NCI-H510A treated with DMSO at 0.1 percent for 48 hours (cell line): ENCODE data around the gene ZCWPW1.
A peak's percentile ranks its signal among the peaks of the same experiment; 100 is the strongest.

Source experiments
- DNase-seq: peaks from one replicate; lab custom pipeline; 2025; lab: John Stamatoyannopoulos, UW

ZCWPW1 gene

DNA sequence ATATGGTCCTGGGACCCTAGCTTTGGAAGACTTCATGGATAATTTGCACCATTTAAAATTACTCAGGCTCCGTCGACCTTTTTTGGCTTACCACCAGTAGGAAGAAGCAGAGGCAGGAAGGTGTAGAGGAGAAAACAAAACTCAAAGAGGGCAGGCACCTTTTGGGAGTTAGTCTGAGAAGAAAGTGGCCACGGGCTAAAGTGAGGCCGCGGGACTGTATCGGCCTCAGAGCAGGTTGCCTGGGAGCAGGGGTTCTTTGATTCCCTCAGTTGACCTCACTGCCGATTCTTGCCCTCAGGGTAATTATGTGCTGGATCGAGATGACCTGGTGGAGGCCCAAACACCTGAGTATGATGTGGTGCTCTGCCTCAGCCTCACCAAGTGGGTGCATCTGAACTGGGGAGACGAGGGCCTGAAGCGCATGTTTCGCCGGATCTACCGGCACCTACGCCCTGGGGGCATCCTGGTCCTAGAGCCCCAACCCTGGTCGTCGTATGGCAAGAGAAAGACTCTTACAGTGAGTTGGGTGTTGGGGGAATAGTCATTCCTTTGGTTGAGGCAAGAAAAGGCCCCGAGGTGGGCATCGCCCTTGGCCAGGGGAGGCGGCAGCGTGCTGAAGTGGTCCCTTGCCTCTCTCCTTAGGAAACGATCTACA, 4.2 kb upstream of the ZCWPW1 start:
- no peak for DNase-seq

DNA sequence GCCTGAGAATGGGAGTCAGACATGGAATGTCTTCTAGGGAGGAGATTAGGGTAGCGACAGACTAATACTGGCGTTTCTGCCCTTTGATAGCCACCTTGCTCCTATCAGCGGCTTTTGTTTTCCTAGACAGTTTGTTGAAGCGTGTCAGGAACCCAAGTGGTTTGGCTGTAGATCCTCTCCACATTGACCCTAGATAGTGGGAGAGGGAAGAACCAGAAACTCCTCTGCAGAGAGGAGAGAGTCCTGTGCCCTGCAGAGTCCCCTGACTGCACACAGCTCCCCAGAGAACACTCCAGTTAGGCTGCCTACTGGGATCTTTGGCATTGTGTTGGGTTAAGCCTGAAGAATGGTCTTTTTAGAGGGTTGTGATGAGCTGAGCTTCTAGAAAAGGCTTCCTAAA, 3.5 kb upstream of the ZCWPW1 start:
- no peak for DNase-seq

DNA sequence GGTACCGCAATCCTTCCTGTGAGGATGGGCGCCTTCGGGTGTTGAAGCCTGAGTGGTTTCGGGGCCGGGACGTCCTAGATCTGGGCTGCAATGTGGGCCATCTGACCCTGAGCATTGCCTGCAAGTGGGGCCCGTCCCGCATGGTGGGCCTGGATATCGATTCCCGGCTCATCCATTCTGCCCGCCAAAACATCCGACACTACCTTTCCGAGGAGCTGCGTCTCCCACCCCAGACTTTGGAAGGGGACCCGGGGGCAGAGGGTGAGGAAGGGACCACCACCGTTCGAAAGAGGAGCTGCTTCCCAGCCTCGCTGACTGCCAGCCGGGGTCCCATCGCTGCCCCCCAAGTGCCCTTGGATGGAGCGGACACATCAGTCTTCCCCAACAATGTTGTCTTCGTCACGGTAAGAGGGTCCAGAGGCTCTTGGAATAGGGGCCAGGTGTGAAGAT, 2.8 kb upstream of the ZCWPW1 start:
- no peak for DNase-seq

DNA sequence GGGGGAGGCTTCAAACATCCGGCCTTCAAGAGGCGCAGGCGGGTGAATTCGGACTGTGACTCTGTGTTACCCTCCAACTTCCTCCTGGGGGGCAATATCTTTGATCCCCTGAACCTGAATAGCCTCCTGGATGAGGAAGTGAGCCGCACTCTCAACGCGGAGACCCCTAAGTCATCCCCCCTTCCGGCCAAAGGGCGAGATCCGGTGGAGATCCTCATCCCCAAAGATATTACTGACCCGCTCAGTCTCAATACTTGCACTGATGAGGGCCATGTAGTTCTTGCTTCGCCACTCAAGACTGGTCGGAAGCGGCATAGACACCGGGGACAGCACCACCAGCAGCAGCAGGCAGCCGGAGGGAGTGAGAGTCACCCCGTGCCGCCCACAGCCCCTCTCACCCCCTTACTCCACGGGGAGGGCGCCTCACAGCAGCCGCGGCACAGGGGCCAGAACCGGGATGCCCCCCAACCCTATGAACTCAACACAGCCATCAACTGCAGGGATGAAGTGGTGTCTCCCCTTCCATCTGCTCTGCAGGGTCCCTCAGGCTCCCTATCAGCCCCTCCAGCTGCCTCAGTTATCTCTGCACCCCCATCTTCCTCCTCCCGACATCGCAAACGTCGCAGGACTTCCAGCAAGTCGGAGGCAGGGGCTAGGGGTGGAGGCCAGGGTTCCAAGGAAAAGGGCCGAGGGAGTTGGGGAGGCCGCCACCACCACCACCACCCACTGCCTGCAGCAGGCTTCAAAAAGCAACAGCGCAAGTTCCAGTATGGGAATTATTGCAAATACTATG, 2.2 kb upstream of the ZCWPW1 start:
- DNase-seq = no peak

DNA sequence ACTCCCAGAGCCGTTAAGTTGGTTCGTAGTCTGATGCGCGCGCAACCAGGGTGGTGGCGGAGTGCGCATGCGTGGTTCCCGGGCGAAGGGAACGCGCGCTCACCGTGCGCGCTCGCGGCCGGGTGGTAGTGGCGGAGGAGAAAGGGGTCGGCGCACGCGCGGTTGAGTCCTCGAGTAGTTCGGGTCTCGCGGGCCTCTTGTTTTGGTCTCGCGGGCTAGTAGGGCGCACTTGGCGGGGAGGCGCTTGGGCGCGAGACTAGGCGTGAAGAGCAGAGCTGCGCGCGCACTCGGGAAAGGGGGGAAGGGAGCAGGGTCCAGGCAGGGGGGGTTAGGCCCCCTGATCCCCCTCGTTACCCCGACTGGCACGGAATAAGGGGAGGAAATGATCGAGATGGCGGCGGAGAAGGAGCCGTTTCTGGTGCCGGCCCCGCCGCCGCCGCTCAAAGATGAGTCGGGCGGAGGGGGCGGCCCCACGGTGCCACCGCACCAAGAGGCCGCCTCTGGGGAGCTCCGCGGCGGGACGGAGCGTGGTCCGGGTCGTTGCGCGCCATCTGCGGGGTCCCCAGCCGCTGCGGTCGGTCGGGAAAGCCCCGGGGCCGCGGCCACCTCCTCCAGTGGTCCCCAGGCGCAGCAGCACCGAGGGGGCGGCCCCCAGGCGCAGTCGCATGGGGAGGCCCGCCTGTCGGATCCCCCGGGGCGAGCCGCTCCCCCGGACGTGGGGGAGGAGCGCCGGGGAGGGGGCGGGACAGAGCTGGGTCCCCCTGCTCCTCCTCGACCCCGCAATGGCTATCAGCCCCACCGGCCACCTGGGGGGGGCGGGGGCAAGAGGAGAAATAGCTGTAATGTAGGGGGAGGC, 1.4 kb upstream of the ZCWPW1 start, which contains the start of gene MEPCE:
Gene MEPCE, plus strand, starts transcription at position 195 of the 856 bp plus-strand sequence. Its CDS starts 188 bp downstream, at position 383.
- peak; percentile 80 for DNase-seq

DNA sequence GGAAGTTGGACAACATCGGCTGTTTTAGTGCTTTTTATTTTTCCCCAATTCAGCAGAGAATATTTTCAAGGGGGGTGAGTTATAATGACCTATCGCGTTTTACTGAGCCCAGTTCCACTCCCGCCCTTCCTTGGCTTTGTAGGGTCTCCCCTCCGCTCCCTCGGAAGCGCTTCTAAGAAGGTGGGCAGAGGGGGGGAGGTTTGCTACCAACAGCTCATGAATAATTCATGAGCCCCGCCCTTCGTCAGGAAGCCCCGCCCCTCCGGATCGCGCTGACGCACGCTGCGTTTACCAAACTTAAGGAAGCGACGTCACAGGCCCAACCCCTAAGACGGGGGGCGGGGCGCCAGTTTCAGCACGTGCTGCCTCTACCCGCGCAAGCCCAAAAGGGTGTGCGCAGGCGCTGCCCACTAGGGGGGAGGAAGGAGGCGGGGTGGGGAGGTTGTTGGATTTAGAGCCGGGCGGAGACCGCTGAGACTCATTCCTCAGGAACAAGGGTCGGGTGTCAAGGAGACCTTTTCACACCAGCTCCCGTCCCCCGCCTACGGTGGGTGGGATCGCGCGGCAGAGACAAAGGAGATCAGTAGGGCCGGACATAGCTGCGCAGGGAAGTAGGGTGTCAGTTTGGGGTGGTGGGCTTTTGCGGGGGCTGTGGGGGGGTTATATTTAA, 599 bp upstream of the ZCWPW1 start:
- DNase-seq = peak; percentile 90

DNA sequence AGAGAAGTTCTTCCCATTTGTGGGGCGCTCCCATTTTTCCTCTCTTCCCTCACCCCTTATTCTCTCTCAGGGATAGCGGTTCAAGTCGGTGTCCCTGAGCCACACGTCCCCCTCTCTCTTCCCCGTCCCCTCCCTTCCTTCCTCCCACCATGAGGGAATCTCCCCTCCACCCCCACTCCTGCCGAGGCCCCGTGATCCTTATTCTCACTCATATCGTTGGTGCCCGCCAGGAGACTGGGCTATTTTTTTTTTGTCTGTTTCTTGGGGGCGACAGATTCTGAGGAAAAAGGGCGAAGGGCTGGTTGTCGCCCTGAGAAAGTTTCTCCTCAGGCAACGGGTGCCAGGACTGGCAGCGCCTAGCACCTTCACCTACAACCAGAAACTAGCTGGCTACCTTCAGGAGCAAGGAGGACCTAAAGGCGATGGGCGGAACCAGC, 723 bp downstream of the ZCWPW1 start:
- DNase-seq = no peak

DNA sequence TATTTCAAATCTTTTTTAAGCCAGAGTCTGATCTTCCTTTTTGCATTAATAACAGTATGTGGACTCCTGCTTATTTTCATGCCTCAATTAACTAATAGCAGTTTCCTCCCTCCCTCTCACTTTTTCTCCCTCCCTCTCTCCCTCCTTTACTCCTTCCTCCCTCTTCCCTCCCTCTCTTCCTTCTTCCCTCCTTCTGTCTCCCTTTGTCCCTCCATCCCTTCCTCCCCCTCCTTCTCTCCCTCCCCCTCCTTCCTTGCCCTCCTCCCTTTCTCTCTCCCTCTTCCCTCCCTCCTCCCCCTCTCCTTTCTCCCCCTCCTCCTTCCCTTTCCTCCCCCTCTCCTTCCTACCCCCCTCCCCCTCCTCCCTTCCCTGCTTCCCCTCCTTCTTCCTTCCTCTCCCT, 2.0 kb downstream of the ZCWPW1 start:
- DNase-seq = no peak

DNA sequence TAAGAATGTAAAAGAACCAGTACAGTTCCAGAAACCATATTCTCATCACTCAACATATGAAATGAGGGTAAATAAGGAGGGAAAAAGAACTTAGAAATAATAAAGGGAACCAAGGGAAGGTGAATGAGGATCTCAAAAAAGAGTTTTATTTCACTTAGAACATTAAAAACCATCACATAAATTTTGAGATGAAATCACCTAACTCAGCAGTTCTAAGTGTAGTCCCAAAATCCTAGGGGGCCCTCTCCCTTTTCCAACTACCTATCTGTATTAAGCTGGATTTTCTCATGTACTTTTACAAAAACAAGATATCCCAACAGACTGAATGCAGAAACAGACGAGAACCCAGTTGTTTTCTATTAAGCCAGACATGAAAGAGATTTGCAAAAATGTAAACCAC, 3.2 kb downstream of the ZCWPW1 start:
- no peak for DNase-seq

DNA sequence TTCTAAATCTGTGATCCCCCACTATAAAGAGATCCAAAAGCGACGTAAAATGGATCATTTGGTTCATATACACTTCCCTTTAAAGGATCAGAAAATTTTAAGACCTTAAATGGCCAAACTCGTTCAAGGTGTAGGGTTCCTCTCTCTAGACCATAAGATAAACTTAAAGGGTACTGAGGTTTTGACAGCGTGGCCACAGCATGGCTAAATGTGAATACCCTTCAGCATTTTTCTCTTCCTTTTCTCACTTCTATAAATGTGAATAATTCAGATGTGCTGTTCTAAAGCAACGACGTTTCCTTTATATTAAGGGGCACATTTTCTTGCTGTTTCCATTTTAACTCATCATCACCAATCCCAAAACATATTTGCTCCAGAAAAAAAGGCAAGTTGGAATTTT, 5.2 kb downstream of the ZCWPW1 start:
- no peak for DNase-seq

DNA sequence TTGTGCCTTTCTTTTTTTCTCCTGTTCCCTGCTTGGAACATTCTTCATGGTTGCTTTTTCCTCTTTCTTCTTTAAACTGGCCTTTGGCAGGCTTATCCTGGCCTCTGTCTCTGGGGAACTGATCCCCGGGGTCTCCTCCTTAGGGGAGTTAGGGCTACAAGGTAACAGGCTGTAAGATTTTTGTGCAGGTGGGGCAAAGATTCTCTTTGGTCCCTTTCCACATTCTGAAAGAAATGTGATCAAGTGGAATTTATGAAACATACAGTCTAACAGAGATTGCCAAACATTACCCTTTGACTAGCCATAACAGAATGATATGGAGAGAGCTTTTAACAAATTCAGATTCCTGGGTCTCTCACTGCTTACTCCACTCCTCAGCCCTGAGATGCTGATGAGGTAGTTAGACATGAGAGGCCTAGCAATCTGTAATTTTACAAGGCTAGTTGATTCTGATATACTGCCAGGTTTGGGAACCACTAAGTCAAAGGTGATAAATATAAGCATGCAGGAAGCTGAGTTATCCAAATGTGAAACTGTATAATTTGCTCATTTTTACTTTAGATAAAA, 8.8 kb downstream of the ZCWPW1 start:
- DNase-seq = no peak

DNA sequence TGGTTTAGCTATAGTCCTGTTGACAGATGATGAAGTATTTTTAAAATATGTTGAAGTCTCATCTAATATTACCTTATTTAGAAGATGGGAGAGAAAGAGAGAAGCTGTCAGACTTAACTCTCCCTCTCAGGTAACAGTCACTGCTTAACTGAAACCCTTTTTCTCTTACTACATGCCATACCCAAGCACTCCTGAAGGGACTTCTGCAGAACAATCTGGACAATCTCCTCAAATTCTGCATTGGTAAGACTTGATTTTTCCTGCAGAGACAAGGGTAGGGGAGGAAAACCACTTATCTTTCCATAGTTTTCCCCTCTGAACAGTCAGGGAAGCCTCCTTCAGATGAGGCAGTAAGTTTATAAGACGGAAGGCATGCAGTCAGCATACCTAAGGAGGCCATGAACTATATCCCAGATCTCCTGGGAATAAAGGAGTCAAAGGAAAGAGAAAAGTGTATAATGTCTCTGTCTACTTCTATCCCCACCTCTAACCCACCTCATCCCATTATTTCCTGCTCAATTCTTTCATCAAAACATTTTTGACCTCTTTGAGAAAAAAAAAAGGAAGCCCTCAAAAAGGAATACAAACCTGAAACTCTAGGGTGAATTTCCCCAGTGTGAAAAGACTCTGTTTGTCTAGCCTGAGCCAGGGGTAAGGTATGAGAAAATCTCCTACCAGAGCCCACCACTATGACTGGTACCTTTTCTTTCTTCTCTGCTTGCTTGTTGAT, 9.4 kb downstream of the ZCWPW1 start:
- no peak for DNase-seq

DNA sequence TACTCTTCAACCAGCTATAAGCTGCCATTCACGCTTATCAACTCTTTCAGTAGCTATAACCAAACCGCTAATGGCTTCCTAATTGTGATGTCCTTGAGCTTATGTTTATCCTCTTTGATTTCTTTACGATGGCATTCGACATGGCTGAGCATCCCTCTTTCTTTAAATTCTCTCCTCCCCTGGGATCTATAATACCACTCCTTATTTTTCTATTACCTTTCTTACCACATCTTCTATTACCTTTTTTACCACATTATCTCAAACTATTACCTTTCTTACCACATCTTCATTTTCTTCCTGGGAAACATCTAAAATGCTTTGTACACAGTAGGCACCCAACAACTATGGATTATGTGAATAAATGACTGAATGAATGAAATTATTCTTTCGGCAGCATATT, 13.1 kb downstream of the ZCWPW1 start:
- DNase-seq = no peak

DNA sequence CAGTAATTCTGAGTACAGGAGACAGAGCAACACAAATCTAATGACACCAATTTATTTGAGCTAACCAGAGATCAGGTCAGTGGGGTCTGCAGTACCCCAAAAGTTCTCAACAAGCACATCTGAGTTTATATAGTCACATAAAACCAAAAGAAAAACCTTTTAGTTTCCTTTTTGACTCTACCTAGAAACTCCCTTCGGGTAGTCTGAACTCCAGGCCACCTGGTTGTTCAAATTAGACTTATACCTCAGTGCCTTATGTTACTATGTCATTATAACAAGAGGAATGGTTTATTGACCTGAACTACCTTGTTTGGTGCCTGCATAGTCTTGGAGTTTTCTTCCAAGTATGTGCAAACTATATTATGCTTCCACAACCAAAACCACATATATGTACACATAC, 14.6 kb downstream of the ZCWPW1 start:
- DNase-seq = no peak

DNA sequence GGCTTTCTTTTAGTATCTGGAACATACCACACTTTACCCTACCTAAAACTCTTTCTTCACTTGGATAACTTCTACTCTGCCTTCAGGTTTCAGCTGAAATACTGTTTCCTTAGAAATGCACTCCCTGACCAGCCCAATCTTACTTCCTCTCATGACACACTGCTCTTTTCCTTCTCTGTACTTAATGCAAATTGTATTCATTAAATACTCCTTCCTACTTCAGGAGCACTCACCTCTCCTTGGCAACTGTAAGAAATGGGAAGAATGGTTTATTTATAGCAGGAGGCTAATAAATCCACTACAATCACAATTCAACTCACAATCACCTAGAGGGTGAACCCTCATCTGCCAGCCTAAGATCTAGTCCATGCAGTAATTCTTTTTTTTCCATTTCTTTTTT, 15.2 kb downstream of the ZCWPW1 start:
- no peak for DNase-seq

DNA sequence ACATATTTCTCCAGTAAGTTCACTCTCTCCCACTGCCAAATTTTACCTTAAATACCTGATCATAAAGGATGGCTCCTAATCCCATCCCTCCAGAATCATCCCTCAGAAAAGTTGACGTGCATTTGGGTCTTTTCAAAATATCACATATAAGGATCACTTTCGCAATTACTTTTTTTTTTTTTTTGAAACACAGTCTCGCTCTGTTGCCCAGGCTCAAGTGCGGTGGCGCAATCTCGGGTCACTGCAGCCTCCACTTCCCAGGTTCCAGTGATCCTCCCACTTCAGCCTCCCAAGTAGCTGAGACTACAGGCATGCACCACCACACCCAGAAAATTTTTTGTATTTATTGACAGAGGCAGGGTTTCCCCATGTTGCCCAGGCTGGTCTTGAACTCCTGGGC, 17.4 kb downstream of the ZCWPW1 start:
- no peak for DNase-seq

DNA sequence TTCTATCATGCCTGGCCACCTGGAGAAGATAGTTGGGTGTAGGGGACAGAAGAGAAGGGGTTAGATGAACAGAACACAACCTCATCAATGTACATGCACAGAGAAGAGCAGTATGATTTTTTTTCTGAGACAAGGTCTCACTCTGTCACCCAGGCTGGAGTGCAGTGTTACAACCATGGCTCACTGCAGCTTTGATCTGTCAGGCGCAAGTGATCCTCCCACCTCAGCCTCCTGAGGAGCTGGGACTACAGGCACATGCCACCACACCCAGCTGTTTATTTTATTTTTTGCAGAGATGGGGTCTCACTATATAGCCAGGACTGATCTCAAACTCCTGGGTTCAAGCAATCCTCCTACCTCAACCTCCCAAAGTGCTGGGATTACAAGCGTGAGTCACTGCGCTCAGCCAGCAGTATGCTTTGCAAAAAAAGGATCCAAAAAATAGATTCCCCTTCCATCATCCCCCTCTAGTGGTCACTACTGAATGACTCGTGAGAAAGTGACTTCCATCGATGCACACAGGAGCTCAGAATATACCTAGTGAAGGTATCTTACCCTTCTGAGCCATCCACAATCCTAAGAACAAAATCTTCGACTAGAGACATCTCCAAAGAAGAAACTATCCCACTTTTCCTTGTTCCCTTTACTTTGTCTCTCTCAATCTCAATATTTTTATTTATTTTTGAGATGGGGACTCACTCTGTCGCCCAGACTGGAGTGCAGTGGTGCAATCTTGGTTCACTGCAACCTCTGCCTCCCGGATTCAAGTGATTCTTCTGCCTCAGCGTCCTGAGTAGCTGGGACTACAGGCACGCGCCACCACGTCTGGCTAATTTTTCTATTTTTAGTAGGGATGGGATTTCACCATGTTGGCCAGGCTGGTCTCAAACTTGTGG, 21.0 kb downstream of the ZCWPW1 start:
- peak; percentile 19 for DNase-seq

DNA sequence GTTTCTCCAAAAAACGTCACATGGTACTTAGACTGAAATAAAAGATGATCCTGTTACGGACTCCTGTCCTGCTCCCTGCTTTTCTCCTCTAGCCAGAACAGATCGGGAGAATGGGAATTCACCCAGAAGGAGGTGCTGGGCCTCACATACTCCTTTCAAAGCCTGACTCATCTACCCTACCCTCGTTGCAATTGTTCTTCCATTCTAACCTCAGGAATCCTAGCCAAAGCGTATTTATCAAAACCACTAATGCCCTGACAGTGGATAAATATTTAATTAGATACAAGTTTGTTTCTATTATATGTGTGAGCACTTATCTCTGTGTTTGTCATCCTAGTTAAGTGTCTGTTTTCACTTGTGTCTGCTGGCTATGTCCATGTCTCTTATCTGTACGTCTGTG, 21.7 kb downstream of the ZCWPW1 start:
- DNase-seq = no peak

DNA sequence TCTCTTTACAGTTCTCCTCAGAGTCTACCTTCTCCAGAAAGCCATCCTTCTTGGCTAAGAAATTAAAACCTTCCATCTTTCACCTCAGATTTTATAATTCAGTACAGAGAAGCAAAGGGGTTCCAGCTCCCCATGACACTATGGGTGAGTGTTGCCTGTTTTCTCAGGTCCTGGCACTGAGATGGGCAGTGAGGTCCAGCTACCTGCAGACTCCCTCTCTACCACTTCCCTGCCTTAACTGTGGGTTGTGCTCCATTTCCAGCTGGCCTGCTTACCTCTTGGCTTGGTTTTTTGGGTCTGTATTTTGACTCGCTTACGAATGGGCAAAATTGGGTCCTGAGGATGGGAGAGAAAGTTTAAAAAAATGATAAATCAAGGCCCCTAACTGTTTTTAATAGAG, 26.3 kb downstream of the ZCWPW1 start:
- DNase-seq = no peak

DNA sequence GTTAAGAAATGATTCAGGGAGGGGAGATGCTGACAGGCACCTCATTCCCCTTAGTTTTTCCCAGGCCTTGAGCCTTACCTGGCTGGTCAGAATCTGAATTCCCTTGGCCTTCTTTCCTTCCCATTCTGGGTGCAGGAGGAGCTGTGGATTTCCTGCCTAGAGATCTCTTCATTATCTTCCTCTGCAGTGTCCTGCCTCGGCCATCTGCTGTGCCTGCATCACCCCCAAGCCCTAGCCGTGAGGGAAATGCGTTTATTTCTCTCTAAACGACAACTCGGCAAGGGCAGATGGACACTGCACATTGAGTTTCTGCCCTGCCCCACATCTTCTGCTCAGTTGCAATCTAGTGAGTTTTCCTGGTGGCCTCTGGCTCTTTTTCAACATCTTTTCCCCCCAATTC, 26.7 kb downstream of the ZCWPW1 start:
- no peak for DNase-seq
